ENCODE data around the gene OR52J3. TPM values are rescaled to one million over a fixed set of nuclear protein-coding genes. Genes with fewer than 3 reads are reported as not detected.
A peak's percentile ranks its signal among the peaks of the same experiment; 100 is the strongest.
"Not testable (repeated sequence)": the region's sequence is repeated elsewhere in the genome, so short reads cannot be mapped to it uniquely, and the experiment has no call there.

OR52J3 gene
- total RNA-seq: not detected

- DNase-seq: no peak
Observed at GRCh38 chr11:5046226-5046625, at the start of gene OR52J3. Gene OR52J3 (plus strand): TSS chr11:5046526. CDS start chr11:5046526, 0 bp downstream.

- peak; percentile 38 for DNase-seq
Observed at GRCh38 chr11:5004424-5005274, 41.7 kb upstream of the OR52J3 start.

GRCh38 chr11:5007561-5007960 lies 38.8 kb upstream of the OR52J3 start:
- DNase-seq: no peak

DNA sequence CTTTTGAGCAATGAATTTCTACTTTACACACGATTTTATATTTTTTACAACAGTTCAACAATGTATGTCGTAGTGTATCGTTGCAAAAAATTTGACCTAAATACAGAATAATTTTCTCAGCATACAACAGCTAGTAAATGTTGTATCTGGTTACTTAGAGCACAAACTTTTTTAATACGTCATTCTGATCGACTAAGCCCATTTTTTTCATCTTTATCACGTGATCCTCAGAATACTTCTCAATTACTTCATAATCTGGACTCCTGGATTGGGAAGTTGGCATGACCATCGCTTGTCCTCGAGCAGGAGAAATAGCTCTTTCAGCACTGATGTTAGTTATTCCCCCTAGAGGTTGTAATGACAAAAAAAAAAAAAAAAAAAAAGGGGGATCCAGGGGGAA lies 35.1 kb upstream of the OR52J3 start:
- no peak for DNase-seq

DNA sequence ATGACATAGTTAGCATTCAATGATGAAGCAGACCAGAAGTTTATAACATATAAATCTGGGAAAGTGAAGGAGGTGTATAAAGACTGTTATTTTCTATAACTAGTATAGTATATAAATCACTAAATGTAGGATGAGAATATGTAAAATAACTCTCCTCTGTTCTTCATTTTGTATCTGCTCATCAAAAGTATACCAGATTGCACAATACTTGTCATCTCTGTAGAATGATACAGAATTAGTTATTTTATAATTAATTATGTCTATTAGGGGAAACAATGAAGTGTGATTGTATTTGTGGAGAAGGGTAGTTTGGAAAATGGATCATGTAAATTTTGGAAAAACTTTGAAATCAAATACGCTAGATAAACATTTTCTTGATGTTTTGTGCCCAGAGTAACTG lies 33.3 kb upstream of the OR52J3 start:
- DNase-seq: no peak

- no peak for DNase-seq
Observed at GRCh38 chr11:5021996-5022395, 24.3 kb upstream of the OR52J3 start.

GRCh38 chr11:5036669-5037068 lies 9.7 kb upstream of the OR52J3 start:
- no peak for DNase-seq

DNA sequence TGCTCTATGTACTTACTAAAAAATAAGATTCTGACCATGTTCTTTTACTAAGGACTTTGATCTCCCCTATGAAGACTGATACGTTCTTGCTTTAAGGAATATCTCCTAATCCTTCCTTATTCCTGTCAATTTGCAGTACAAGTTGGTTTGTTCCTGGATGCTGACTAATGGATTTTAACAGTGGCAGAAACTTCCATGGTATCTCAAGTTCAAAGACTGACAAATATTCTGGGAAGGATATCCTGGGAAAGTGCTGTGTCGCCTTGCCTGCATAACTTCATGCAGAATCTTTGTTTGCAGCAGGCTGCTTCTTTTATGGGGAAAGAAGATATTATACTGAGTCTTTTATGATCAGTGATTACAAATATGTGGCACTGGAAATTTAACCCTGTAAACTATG lies 8.4 kb upstream of the OR52J3 start:
- no peak for DNase-seq

GRCh38 chr11:5038341-5038740 lies 8.0 kb upstream of the OR52J3 start:
- DNase-seq: no peak

- DNase-seq: no peak
Observed at GRCh38 chr11:5040876-5041275, 5.5 kb upstream of the OR52J3 start.

GRCh38 chr11:5042091-5042490 lies 4.2 kb upstream of the OR52J3 start:
- DNase-seq: no peak

DNA sequence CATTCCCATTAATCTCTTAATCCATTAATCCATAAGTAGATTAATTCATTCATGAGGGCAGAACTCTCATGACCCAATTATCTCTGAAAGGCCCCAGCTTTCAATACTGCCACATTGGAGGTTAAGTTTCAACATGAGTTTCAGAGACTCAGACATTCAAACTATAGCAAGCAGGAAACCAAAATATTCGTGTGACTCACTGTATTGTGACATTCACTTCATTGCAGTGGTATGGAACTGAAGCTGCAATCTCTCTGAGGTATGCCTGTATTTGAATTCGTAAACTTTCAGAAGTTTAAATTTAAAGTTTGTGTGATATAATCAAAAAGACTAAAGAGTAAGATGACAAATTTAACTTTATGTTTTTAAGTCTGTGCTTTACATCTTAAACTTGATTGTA lies 2.9 kb upstream of the OR52J3 start:
- DNase-seq: no peak

DNA sequence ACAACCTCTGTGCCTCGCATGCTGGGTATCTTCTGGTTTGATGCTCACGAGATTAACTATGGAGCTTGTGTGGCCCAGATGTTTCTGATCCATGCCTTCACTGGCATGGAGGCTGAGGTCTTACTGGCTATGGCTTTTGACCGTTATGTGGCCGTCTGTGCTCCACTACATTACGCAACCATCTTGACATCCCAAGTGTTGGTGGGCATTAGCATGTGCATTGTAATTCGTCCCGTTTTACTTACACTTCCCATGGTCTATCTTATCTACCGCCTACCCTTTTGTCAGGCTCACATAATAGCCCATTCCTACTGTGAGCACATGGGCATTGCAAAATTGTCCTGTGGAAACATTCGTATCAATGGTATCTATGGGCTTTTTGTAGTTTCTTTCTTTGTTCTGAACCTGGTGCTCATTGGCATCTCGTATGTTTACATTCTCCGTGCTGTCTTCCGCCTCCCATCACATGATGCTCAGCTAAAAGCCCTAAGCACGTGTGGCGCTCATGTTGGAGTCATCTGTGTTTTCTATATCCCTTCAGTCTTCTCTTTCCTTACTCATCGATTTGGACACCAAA lies 516 bp downstream of the OR52J3 start:
- DNase-seq: no peak

GRCh38 chr11:5058679-5059078 lies 12.4 kb downstream of the OR52J3 start:
- DNase-seq: not testable (repeated sequence)

DNA sequence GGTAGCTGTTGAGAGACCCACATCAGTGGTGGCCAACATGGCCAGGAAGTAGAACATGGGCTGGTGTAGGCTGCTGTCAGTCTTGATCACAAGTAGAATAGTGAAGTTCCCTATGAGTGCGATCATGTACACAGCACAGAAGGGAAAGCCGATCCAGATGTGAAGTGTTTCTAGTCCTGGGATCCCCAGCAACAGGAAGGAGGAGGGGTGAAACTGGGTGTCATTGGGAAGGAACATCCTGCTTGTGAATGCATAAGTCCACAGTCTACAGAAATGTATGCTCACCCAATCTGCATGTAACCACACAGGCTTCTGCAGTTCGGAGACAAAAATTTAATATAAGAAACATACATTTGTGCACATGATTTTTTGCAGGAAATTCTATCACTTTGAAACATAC lies 13.1 kb downstream of the OR52J3 start, which contains the start of gene OR52E2:
Gene OR52E2, minus strand, starts transcription at position 237 of the 400 bp plus-strand sequence. Its CDS starts 0 bp downstream, at position 237.
- DNase-seq: no peak

DNA sequence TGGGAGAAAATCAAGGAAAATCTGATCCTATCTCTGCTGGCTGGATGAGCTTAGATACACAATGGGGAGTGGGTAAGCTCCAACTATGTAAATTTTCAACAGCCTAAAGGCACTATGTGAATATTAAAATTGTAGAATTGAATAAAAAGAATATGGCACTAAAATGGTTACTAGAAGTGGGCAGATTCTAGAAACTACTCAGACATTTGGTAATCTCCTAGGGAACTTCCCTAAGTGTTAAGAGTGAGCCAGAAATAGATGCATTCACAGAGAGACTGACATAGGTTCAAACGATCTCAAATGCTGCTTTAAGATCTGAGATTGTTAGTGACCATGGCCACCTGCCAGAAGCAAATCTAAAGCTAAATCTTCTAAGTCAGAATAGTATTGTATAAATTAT lies 18.7 kb downstream of the OR52J3 start:
- no peak for DNase-seq

GRCh38 chr11:5069272-5069671 lies 22.9 kb downstream of the OR52J3 start, which contains the start of gene OR52E1:
Gene OR52E1 (plus strand): TSS chr11:5069572.
- no peak for DNase-seq

- DNase-seq: no peak
Observed at GRCh38 chr11:5071799-5072198, 25.5 kb downstream of the OR52J3 start.

GRCh38 chr11:5081405-5081804 lies 35.1 kb downstream of the OR52J3 start:
- no peak for DNase-seq

- DNase-seq: no peak
Observed at GRCh38 chr11:5083602-5084001, 37.3 kb downstream of the OR52J3 start.

- no peak for DNase-seq
Observed at GRCh38 chr11:5088556-5088955, 42.2 kb downstream of the OR52J3 start.

- DNase-seq: no peak
Observed at GRCh38 chr11:5090668-5091067, 44.3 kb downstream of the OR52J3 start.

GRCh38 chr11:5092821-5093585 lies 46.7 kb downstream of the OR52J3 start:
- DNase-seq: no peak
